GM18519 (cell line): ENCODE results near the gene IL6.

ENCODE experiments used
- ATAC-seq: cut with Tn5 transposase; IDR thresholded peaks from one replicate; pipeline ENCODE4 v1.9.1; 2021; ENCODE audit warnings: mild to moderate bottlenecking, moderate library complexity; ENCODE audit not compliant: unreplicated experiment, low FRiP score

IL6 gene

GRCh38 chr7:22724861-22725260 is 2.1 kb upstream of the IL6 start:
- no peak for ATAC-seq

GRCh38 chr7:22725585-22725984 is 1.4 kb upstream of the IL6 start:
- ATAC-seq: no peak

DNA sequence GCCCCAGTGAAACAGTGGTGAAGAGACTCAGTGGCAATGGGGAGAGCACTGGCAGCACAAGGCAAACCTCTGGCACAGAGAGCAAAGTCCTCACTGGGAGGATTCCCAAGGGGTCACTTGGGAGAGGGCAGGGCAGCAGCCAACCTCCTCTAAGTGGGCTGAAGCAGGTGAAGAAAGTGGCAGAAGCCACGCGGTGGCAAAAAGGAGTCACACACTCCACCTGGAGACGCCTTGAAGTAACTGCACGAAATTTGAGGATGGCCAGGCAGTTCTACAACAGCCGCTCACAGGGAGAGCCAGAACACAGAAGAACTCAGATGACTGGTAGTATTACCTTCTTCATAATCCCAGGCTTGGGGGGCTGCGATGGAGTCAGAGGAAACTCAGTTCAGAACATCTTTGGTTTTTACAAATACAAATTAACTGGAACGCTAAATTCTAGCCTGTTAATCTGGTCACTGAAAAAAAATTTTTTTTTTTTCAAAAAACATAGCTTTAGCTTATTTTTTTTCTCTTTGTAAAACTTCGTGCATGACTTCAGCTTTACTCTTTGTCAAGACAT is 574 bp upstream of the IL6 start:
- ATAC-seq: peak; percentile 63

GRCh38 chr7:22727714-22728035 is 675 bp downstream of the IL6 start:
- no peak for ATAC-seq

GRCh38 chr7:22728401-22729029 is 1.5 kb downstream of the IL6 start:
- ATAC-seq: no peak

GRCh38 chr7:22729180-22729825 is 2.3 kb downstream of the IL6 start:
- no peak for ATAC-seq

GRCh38 chr7:22730066-22730710 is 3.2 kb downstream of the IL6 start:
- ATAC-seq: no peak

- ATAC-seq: no peak
Observed at GRCh38 chr7:22730921-22731654, 4.1 kb downstream of the IL6 start.

GRCh38 chr7:22731766-22732165 is 4.8 kb downstream of the IL6 start:
- ATAC-seq: no peak

GRCh38 chr7:22732556-22733126 is 5.6 kb downstream of the IL6 start:
- no peak for ATAC-seq

- ATAC-seq: no peak
Observed at GRCh38 chr7:22733761-22734160, 6.8 kb downstream of the IL6 start.

GRCh38 chr7:22743014-22743413 is 16.0 kb downstream of the IL6 start:
- no peak for ATAC-seq

DNA sequence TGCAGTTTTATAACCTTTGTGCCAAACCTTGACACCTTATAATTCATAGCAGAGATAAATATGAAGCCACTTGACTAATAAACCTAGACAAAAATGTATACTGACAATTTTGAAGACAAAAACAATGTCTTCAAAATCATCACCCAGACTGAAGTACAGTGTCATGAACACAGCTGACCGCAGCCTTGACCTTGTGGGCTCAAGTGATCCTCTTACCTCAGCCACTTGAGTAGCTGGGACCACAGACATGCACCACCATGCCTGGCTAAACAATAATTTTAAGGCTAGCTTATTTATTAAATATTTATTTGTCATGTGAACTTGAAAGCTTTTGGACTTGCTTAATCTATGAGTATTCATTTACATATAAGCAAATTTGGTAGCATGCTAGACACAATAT is 24.3 kb downstream of the IL6 start:
- no peak for ATAC-seq

DNA sequence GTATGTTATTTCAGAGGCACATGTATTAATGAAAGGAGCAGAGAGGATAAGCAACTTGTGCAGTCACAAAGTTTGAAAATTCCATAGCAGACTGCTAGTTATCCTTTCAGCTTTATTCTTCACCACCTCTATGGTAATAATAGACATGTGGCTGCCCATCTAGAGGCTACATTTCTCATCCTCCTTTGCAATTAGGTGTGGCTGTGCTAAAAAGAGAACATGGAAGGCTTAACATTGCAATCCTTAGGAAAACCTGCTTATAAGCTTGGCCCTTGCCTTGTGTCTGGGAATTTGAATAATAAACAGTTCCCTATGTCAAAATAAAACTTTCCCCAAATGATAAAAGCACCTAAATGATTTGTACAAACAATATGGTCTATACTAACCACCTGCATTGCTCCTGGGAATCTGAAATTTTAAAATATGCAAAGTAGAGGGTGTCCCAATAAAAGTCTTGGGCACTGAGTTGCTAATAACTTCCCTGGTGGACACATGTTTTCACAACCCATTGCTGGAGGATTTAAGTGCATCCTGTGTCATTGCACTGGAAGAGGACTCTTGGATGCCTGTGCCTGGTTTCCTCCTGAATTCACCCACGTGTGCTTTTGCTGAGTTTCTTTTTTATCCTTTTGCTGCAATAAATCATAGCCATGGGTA is 30.5 kb downstream of the IL6 start:
- no peak for ATAC-seq

GRCh38 chr7:22758576-22758975 is 31.6 kb downstream of the IL6 start:
- no peak for ATAC-seq

DNA sequence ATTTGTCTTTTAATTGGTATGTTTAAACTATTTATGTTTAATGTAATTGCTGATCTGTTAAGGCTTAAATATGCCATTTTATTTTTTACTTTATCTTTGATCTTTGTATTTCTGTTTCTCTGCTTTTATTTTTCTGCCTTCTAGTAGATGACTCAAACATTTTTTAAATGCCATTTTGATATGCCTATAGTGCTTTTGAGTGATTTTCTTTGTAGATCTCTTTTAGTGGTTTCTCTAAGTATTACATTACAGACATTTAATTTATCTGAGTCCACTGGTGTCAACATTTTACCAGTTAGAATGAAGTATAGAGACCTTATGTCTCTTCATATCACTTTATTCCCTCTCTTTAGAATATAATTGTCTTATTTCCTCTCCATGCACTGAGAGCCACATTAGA is 32.7 kb downstream of the IL6 start:
- no peak for ATAC-seq

DNA sequence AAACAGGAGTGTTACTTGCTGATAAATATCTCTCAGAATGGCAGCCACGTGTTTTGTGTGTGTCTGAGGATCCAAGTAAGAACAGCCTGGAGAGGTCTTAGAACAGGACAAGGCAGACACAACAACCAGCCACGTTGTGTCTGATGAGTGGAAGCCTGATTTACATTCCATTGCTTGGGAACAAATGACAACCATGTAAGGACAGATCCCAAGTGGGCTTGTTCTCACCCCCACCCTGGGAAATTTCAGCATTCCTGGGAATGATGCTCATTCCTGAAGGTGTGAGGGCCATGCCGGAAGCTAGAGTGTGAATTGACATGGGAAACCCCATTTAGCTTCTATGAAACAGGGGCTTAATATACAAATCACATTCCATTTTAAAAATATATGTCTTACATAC is 35.9 kb downstream of the IL6 start:
- ATAC-seq: no peak

- peak; percentile 62 for ATAC-seq
Observed at GRCh38 chr7:22765609-22766008, 38.6 kb downstream of the IL6 start.

GRCh38 chr7:22771194-22771871 is 44.3 kb downstream of the IL6 start:
- ATAC-seq: no peak

GRCh38 chr7:22771872-22772228 is 44.9 kb downstream of the IL6 start:
- ATAC-seq: no peak
